GM21825 (cell line): ENCODE data around the gene KRT34.
"Not testable (repeated sequence)": the region's sequence is repeated elsewhere in the genome, so short reads cannot be mapped to it uniquely, and the experiment has no call there.

Experiments
- ATAC-seq: cut with Tn5 transposase; IDR thresholded peaks from one replicate; pipeline ENCODE4 v1.9.1; 2021; ENCODE audit warnings: mild to moderate bottlenecking, moderate library complexity; ENCODE audit not compliant: unreplicated experiment

The KRT34 gene

GRCh38 chr17:41367426-41368075, 14.6 kb downstream of the KRT34 start:
- no peak for ATAC-seq

- no peak for ATAC-seq
Measured at GRCh38 chr17:41366070-41366469, 16.0 kb downstream of the KRT34 start.

- ATAC-seq, result no peak
Measured at GRCh38 chr17:41363881-41364280, 18.2 kb downstream of the KRT34 start.

- no peak for ATAC-seq
Measured at GRCh38 chr17:41360296-41360995, 21.7 kb downstream of the KRT34 start.

- no peak for ATAC-seq
Measured at GRCh38 chr17:41354536-41354935, 27.6 kb downstream of the KRT34 start.

GRCh38 chr17:41352597-41353366, 29.3 kb downstream of the KRT34 start:
- ATAC-seq, result no peak

- ATAC-seq, result no peak
Measured at GRCh38 chr17:41351177-41351576, 30.9 kb downstream of the KRT34 start.

GRCh38 chr17:41350381-41350878, 31.7 kb downstream of the KRT34 start, which contains the start of gene KRT33A:
Gene KRT33A (minus strand): TSS chr17:41350828. CDS start chr17:41350767, 61 bp downstream.
- ATAC-seq, result not testable (repeated sequence)

GRCh38 chr17:41347869-41348760, 34.0 kb downstream of the KRT34 start:
- no peak for ATAC-seq

- not testable (repeated sequence) for ATAC-seq
Measured at GRCh38 chr17:41346421-41346820, 35.7 kb downstream of the KRT34 start.

GRCh38 chr17:41345992-41346391, 36.1 kb downstream of the KRT34 start:
- no peak for ATAC-seq

- no peak for ATAC-seq
Measured at GRCh38 chr17:41343029-41343428, 39.1 kb downstream of the KRT34 start.

- no peak for ATAC-seq
Measured at GRCh38 chr17:41340934-41341861, 40.9 kb downstream of the KRT34 start.

GRCh38 chr17:41340494-41340893, 41.6 kb downstream of the KRT34 start:
- ATAC-seq, result no peak

- ATAC-seq, result no peak
Measured at GRCh38 chr17:41339571-41340172, 42.4 kb downstream of the KRT34 start.

GRCh38 chr17:41338961-41339485, 43.1 kb downstream of the KRT34 start:
- no peak for ATAC-seq

- ATAC-seq, result no peak
Measured at GRCh38 chr17:41335747-41336146, 46.4 kb downstream of the KRT34 start.

GRCh38 chr17:41334385-41335305, 47.5 kb downstream of the KRT34 start:
- ATAC-seq, result no peak
